Astrocyte of the spinal cord (primary cell): ENCODE data around the gene ANKRD9.

ENCODE experiments used
- DNase-seq: peaks from one replicate; pipeline ENCODE4 v3.0.0; 2011; ENCODE audit warnings: low read depth, low spot score
- H3K4me3 ChIP-seq: 2 replicates; pipeline ENCODE4 v1.5.1; 2011; ENCODE audit warnings: low read depth, mild to moderate bottlenecking, low read length, moderate library complexity
- CTCF ChIP-seq: IDR thresholded peaks from 2 replicates; pipeline ENCODE4 v1.5.1; 2012; ENCODE audit warnings: low read depth, mild to moderate bottlenecking, low read length, inconsistent platforms
- in situ Hi-C: cut with HindIII; loops from 2 replicates; pipeline ENCODE4 v1.10.0; 2017; ENCODE audit warnings: low sequenced_read_pairs

Gene ANKRD9, protein sequence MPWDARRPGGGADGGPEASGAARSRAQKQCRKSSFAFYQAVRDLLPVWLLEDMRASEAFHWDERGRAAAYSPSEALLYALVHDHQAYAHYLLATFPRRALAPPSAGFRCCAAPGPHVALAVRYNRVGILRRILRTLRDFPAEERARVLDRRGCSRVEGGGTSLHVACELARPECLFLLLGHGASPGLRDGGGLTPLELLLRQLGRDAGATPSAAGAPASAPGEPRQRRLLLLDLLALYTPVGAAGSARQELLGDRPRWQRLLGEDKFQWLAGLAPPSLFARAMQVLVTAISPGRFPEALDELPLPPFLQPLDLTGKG

DNA sequence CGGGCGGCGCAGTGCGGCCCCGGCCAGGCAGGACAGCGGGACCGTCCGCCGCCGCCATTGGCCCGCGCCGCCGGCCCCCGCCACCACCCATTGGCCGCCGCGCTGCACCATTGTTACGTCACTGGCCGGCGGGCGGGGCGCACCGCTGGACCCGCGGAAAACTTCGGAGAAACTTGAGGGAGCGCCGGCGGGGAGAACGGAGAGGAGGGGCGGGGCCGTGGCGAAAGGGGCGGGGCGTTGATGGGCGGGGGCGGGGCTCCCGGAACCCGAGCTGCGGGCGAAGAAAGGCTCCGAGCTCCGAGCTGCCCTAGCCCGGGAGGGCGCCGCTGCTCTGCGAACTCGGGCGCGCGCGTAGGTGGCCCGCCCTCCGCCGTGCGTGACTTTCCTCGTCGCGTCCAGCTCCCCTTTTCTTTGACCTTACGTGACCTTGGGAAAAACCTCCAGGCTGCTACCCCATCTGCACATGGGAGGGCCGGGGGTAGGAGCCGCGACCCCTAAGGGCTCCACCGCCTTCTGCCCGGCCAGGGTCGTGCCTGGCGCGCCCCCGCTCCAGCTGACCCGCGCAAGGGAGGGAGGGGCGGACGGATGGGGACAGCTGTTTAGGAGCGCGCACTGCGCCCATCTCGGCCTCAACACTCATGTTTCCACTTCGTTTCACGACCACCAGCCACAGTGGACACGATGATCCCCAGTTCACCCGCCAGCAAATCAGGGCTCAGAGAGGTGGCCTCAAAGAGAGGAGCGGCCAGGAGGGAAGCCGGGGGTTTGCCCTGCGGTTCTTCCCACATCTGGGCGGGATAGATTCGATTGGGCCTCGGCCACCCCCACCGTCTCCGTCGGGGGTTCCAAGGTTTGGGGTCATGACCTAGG lies at the start of gene ANKRD9:
Gene ANKRD9, minus strand, starts transcription at position 31 of the 870 bp plus-strand sequence. CDS start 1,887 bp downstream, outside the sequence.
- TF ChIP-seq CTCF, result no peak
- H3K4me3 ChIP-seq, result peak within 1 kb of the TSS; percentile 55
- DNase-seq, result peak; percentile 93
- in situ Hi-C loops, result no loop called here

DNA sequence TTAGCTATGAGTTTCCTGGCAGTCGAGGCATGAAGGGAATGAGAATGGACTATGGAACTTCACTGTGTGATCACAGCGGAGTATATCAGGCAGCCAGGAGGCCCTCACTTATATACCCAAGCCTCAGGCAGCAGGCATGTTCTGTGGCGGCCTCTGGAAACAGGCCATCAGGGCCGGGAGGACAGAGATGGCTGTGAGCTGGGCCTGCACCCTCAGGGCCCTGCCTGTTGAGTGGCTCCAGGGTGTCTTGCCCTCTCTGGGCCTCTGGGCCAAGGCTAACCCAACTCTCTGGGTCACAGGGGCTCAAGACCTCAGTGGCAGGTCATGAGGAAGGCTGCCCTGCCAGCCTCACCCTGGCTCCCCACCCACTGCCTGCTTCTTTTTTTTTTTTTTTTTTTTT lies 49.0 kb upstream of the ANKRD9 start:
- H3K4me3 ChIP-seq, result no peak overlapping the region
- in situ Hi-C loops, result no loop called here
- DNase-seq, result no peak

GRCh38 chr14:102557434-102558226 lies 48.1 kb upstream of the ANKRD9 start:
- no peak overlapping the region for H3K4me3 ChIP-seq
- in situ Hi-C loops, result no loop called here
- TF ChIP-seq CTCF, result no peak
- DNase-seq, result no peak

More for the DNA sequence above, 49.0 kb upstream of the ANKRD9 start:
- no peak for TF ChIP-seq CTCF

- no peak for DNase-seq
- TF ChIP-seq CTCF, result no peak
- H3K4me3 ChIP-seq, result no peak overlapping the region
- in situ Hi-C loops, result no loop called here
Measured at GRCh38 chr14:102556098-102556677, 46.6 kb upstream of the ANKRD9 start.

GRCh38 chr14:102554821-102555819 lies 45.5 kb upstream of the ANKRD9 start:
- no peak for DNase-seq
- in situ Hi-C loops, result no loop called here
- peak overlapping the region; percentile 53 for H3K4me3 ChIP-seq
- TF ChIP-seq CTCF, result no peak
